ENCODE measurements around the gene BTBD1. TPM values are rescaled to one million over a fixed set of nuclear protein-coding genes. Genes with fewer than 3 reads are reported as not detected.

Gene BTBD1
- polyA plus RNA-seq (2011; rRNA removed), result 89.8 and 113 TPM in 2 replicates
- polyA minus RNA-seq (2011; rRNA and poly(A)+ RNA removed), result 47.3 and 67.8 TPM in 2 replicates

- ChIA-PET CTCF (interaction anchor here (0.7 to 1.8 kb wide), 6 partner anchors 9 to 134 kb away, joined by 3 to 19 read pairs (median 4); partner anchors contain the start of gene C15orf40), POLR2A (interaction anchor here (0.6 to 1.6 kb wide), 10 partner anchors 10 to 526 kb away, joined by 3 to 14 read pairs (median 4); partner anchors contain the start of gene RPS17)
- Histone ChIP-seq H3K27me3 (ENCODE audit: control insufficient read depth, insufficient read depth, low read length) (no peaks in the 10 kb centered on the region), H3K9me3 (ENCODE audit: control insufficient read depth, insufficient read depth, low read length) (no peaks in the 10 kb centered on the region), H3K4me3 (ENCODE audit: low read depth, low read length) (peak within 1 kb of the TSS; percentile 89), H3K27ac (ENCODE audit: low read depth, low read length) (peak within 1 kb of the TSS; percentile 67)
- no peak for TF ChIP-seq CTCF (IDR thresholded peaks at IDR 0.05; ENCODE audit: low read depth, low read length)
- peak; percentile 90 for DNase-seq (ENCODE audit: low read depth, low spot score)
Measured at GRCh38 chr15:83066734-83067637, at the start of gene BTBD1. TSS of gene BTBD1 (minus strand) at chr15:83067252. CDS start at chr15:83067151, 101 bp downstream.

- ChIA-PET POLR2A (no interaction called here), CTCF (interaction anchor here (1.1 to 2.2 kb wide), 2 partner anchors 76 to 105 kb away, joined by 3 to 7 read pairs; partner anchors contain the start of gene C15orf40)
- no peak for TF ChIP-seq CTCF (IDR thresholded peaks at IDR 0.05; ENCODE audit: low read depth, low read length)
- peaks cover 2% of the 10 kb centered on the region; the same call in 1 of the 2 replicates for H3K9me3 ChIP-seq (ENCODE audit: control insufficient read depth, insufficient read depth, low read length)
- H3K27me3 ChIP-seq (ENCODE audit: control insufficient read depth, insufficient read depth, low read length), result no peaks in the 10 kb centered on the region
- DNase-seq (ENCODE audit: low read depth, low spot score), result no peak
- no peak overlapping the region for H3K27ac ChIP-seq (ENCODE audit: low read depth, low read length)
- no peak overlapping the region for H3K4me3 ChIP-seq (ENCODE audit: low read depth, low read length)
Measured at GRCh38 chr15:83115831-83116565, 48.9 kb upstream of the BTBD1 start.

DNA sequence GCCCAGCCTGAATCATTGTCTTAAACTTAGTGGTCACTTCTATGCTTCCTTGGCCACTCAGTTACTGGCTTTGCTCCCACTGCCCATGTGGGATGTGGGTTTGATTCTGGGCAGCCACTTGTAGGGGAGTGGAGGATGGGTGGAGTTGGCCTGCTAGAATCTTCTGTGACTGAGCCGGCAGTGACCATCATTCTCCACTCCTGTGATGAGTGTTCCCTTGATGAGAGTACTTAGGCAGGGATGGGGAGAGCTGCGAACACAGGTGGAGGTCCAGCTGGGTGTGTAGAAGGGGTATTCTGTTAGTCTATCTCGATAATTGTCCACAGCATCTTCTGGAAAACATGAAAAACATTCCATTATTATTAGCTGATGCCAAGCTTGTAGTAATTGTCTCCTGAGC, 48.4 kb upstream of the BTBD1 start:
- no peak for DNase-seq (ENCODE audit: low read depth, low spot score)
- TF ChIP-seq CTCF (IDR thresholded peaks at IDR 0.05; ENCODE audit: low read depth, low read length), result no peak
- no peak overlapping the region for H3K4me3 ChIP-seq (ENCODE audit: low read depth, low read length)
- H3K27ac ChIP-seq (ENCODE audit: low read depth, low read length), result no peak overlapping the region
- peaks cover 2% of the 10 kb centered on the region; the same call in 1 of the 2 replicates for H3K9me3 ChIP-seq (ENCODE audit: control insufficient read depth, insufficient read depth, low read length)
- ChIA-PET CTCF (interaction anchor here (2.2 kb wide), 1 partner anchor 105 kb away, joined by 7 read pairs; the partner anchor contains the start of gene C15orf40), POLR2A (no interaction called here)
- no peaks in the 10 kb centered on the region for H3K27me3 ChIP-seq (ENCODE audit: control insufficient read depth, insufficient read depth, low read length)

DNA sequence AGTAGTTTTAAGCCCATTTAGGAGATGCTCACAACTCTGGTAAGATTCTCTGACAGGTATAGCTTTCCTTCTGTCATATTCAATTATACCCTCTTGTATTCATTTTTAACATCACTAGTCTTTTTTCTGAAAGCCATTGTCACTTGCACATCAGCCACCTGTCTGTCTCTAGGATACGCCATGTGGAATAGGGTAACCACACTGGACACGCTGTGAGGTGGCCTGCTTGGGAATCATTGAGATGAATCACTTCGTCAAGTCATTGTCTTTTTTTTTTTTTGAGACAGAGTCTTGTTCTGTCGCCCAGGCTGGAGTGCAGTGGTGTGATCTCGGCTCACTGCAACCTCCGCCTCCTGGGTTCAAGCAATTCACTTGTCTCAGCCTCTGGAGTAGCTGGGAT, 47.8 kb upstream of the BTBD1 start:
- DNase-seq (ENCODE audit: low read depth, low spot score), result no peak
- Histone ChIP-seq H3K4me3 (ENCODE audit: low read depth, low read length) (no peak overlapping the region), H3K27ac (ENCODE audit: low read depth, low read length) (no peak overlapping the region), H3K9me3 (ENCODE audit: control insufficient read depth, insufficient read depth, low read length) (peaks cover 2% of the 10 kb centered on the region; the same call in 1 of the 2 replicates), H3K27me3 (ENCODE audit: control insufficient read depth, insufficient read depth, low read length) (no peaks in the 10 kb centered on the region)
- no peak for TF ChIP-seq CTCF (IDR thresholded peaks at IDR 0.05; ENCODE audit: low read depth, low read length)
- CTCF ChIA-PET, result interaction anchor here (2.2 kb wide), 1 partner anchor 104 kb away, joined by 7 read pairs; the partner anchor contains the start of gene C15orf40
- POLR2A ChIA-PET, result no interaction called here
